Measurements from ENCODE around the gene KIAA1958. TPM values are rescaled to one million over a fixed set of nuclear protein-coding genes. Genes with fewer than 3 reads are reported as not detected.

KIAA1958 gene
- total RNA-seq, 1 donor from 2014 or later: 26.9 TPM

DNA sequence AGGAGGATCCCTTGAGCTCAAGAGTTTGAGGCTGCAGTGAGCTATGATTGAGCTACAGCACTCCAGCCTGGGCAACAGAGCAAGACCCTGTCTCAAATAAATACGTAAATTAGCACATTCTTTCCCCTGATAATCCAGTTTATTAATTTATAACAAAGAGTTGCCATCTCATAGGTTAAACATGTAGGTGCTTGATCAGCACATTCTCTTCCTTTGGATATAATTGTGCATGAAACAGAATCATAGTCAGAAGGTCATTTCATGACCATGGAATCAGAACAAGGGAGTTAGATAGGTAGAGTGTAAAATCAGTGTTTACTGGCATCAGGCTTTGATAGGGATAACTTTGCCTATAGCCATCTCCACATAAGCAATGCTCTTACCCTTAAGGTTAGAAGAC lies 43.0 kb upstream of the KIAA1958 start:
- TF ChIP-seq, protein P1, sequence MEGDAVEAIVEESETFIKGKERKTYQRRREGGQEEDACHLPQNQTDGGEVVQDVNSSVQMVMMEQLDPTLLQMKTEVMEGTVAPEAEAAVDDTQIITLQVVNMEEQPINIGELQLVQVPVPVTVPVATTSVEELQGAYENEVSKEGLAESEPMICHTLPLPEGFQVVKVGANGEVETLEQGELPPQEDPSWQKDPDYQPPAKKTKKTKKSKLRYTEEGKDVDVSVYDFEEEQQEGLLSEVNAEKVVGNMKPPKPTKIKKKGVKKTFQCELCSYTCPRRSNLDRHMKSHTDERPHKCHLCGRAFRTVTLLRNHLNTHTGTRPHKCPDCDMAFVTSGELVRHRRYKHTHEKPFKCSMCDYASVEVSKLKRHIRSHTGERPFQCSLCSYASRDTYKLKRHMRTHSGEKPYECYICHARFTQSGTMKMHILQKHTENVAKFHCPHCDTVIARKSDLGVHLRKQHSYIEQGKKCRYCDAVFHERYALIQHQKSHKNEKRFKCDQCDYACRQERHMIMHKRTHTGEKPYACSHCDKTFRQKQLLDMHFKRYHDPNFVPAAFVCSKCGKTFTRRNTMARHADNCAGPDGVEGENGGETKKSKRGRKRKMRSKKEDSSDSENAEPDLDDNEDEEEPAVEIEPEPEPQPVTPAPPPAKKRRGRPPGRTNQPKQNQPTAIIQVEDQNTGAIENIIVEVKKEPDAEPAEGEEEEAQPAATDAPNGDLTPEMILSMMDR (IDR thresholded peaks at IDR 0.05; ENCODE audit: unreplicated experiment): no peak
- no peak for DNase-seq (ENCODE audit: low spot score in 2 of 2, unreplicated experiment in 2 of 2)
- no peaks in the 10 kb centered on the region for H3K27me3 Mint-ChIP-seq (ENCODE audit: low read depth)
- H3K9me3 Mint-ChIP-seq: no peaks in the 10 kb centered on the region
- no peak overlapping the region for H3K27ac Mint-ChIP-seq
- H3K4me3 Mint-ChIP-seq: no peak overlapping the region
- peaks cover 12% of the 10 kb centered on the region for H3K36me3 Mint-ChIP-seq
- peaks cover 21% of the 10 kb centered on the region for H3K4me1 Mint-ChIP-seq

DNA sequence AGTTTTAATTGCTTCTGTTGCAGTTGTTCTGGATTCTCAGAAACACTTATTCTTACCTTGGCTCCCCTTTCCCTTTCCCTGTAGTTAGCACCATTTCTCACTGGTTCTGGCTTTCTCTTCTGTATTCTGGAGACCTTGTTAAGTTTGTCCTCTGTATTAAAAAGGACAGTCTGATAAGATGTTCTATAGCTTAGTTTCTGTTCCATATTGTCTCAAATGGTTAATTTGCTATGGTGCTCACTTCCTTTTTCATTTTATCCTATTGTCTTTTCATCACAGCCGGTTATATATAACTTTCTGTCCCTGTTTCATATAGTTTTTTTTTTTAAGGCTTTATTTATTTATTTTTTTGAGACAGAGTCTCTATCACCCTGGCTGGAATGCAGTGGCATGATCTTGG lies 41.4 kb upstream of the KIAA1958 start:
- Mint-ChIP-seq H3K36me3 (peaks cover 10% of the 10 kb centered on the region), H3K27ac (no peak overlapping the region), H3K4me3 (no peak overlapping the region), H3K9me3 (no peaks in the 10 kb centered on the region), H3K27me3 (ENCODE audit: low read depth) (no peaks in the 10 kb centered on the region), H3K4me1 (peaks cover 21% of the 10 kb centered on the region)
- DNase-seq (ENCODE audit: low spot score in 2 of 2, unreplicated experiment in 2 of 2): no peak
- TF ChIP-seq, protein P1 (IDR thresholded peaks at IDR 0.05; ENCODE audit: unreplicated experiment): no peak

- no peaks in the 10 kb centered on the region for H3K9me3 Mint-ChIP-seq
Observed at GRCh38 chr9:112446080-112446479, 40.5 kb upstream of the KIAA1958 start.

GRCh38 chr9:112446526-112446925 lies 40.1 kb upstream of the KIAA1958 start:
- Mint-ChIP-seq H3K9me3 (no peaks in the 10 kb centered on the region), H3K36me3 (peaks cover 4% of the 10 kb centered on the region), H3K27me3 (ENCODE audit: low read depth) (no peaks in the 10 kb centered on the region), H3K4me1 (peaks cover 21% of the 10 kb centered on the region), H3K27ac (peak overlapping the region; percentile 89), H3K4me3 (no peak overlapping the region)
- no peak for DNase-seq (ENCODE audit: low spot score in 2 of 2, unreplicated experiment in 2 of 2)
- TF ChIP-seq, protein P1 (IDR thresholded peaks at IDR 0.05; ENCODE audit: unreplicated experiment): no peak

More at GRCh38 chr9:112446080-112446479, 40.5 kb upstream of the KIAA1958 start:
- DNase-seq (ENCODE audit: low spot score in 2 of 2, unreplicated experiment in 2 of 2): no peak
- TF ChIP-seq, protein P1 (IDR thresholded peaks at IDR 0.05; ENCODE audit: unreplicated experiment): no peak
- Mint-ChIP-seq H3K27ac (peak overlapping the region; percentile 62), H3K4me3 (no peak overlapping the region), H3K27me3 (ENCODE audit: low read depth) (no peaks in the 10 kb centered on the region), H3K36me3 (peaks cover 8% of the 10 kb centered on the region), H3K4me1 (peaks cover 21% of the 10 kb centered on the region)

DNA sequence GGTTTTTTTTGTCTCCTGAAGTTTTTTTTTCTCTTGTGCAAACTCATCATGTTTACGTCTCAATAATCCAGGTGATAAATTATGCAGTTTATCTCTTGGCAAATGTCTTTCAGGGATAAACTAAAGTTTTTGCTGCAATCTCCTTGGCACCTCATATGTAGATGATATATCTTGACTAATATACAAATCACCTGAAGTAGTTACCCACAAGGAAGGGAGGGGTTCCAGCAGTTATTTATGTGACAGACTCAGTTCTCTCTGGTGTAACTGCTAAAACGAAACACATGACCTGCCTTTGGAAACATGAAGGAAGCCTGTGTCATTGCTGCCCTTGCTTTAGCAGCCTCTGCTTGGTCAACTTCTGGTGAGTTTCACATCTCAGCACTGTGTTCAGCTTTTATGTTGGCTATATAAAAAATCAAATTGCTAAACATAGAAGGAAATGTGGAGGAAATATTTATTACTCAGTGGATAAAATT lies 39.3 kb upstream of the KIAA1958 start:
- Mint-ChIP-seq H3K36me3 (peaks cover 2% of the 10 kb centered on the region), H3K27ac (peak overlapping the region; percentile 89), H3K4me1 (peaks cover 21% of the 10 kb centered on the region), H3K4me3 (no peak overlapping the region), H3K27me3 (ENCODE audit: low read depth) (no peaks in the 10 kb centered on the region), H3K9me3 (no peaks in the 10 kb centered on the region)
- DNase-seq (ENCODE audit: low spot score in 2 of 2, unreplicated experiment in 2 of 2): no peak
- TF ChIP-seq, protein P1 (IDR thresholded peaks at IDR 0.05; ENCODE audit: unreplicated experiment): no peak

DNA sequence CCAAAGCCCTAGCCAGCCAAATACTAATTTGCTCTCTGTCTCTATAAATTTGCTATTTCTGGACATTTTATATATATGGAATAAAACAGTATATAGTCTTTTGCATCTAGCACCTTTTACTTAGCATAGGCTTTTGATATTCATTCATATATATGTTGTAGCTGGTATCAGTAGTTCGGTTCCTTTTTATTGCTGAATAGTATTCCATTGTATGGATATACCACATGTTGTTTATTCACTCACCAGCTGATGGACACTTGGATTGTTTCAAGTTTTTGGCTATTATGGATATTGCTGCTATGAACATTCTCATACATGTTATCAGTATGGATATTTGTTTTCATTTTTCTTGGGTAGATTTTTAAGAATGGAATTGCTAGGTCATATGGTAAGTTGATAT lies 23.8 kb upstream of the KIAA1958 start:
- Mint-ChIP-seq H3K36me3 (peaks cover 42% of the 10 kb centered on the region), H3K4me3 (no peak overlapping the region), H3K27ac (no peak overlapping the region), H3K4me1 (no peaks in the 10 kb centered on the region), H3K9me3 (peaks cover 15% of the 10 kb centered on the region), H3K27me3 (ENCODE audit: low read depth) (no peaks in the 10 kb centered on the region)
- TF ChIP-seq, protein P1 (IDR thresholded peaks at IDR 0.05; ENCODE audit: unreplicated experiment): no peak
- DNase-seq (ENCODE audit: low spot score in 2 of 2, unreplicated experiment in 2 of 2): no peak

Data from mesothelial cell of epicardium (in vitro differentiated cells).